ENCODE measurements around the gene TMEM30B.

- TF ChIP-seq ZNF274 (IDR thresholded peaks at IDR 0.05; ENCODE audit: low read depth, low read length) (no peak), YY1 (IDR thresholded peaks at IDR 0.05; ENCODE audit: insufficient read depth, insufficient read length) (no peak)
Measured at GRCh38 chr14:61247935-61248334, 33.2 kb downstream of the TMEM30B start.

Data from NT2/D1 (cell line).